Measurements from ENCODE around the gene CTSL. TPM values are rescaled to one million over a fixed set of nuclear protein-coding genes. Genes with fewer than 3 reads are reported as not detected.

CTSL gene
- total RNA-seq, 1 donor from 2014 or later = 107 TPM

- no peak for DNase-seq (ENCODE audit: low spot score)
Measured at GRCh38 chr9:87699835-87700234, 26.1 kb upstream of the CTSL start.

GRCh38 chr9:87701491-87701890 is 24.4 kb upstream of the CTSL start:
- DNase-seq (ENCODE audit: low spot score) = no peak

- DNase-seq (ENCODE audit: low spot score) = no peak
Measured at GRCh38 chr9:87701931-87702421, 23.9 kb upstream of the CTSL start.

GRCh38 chr9:87702921-87703320 is 23.0 kb upstream of the CTSL start:
- DNase-seq (ENCODE audit: low spot score) = no peak

- no peak for DNase-seq (ENCODE audit: low spot score)
Measured at GRCh38 chr9:87703636-87704276, 22.2 kb upstream of the CTSL start.

GRCh38 chr9:87704342-87704741 is 21.6 kb upstream of the CTSL start:
- DNase-seq (ENCODE audit: low spot score) = no peak

GRCh38 chr9:87706066-87706739 is 19.7 kb upstream of the CTSL start:
- DNase-seq (ENCODE audit: low spot score) = no peak

GRCh38 chr9:87707805-87708506 is 18.0 kb upstream of the CTSL start:
- no peak for DNase-seq (ENCODE audit: low spot score)

GRCh38 chr9:87708546-87708945 is 17.4 kb upstream of the CTSL start:
- no peak for DNase-seq (ENCODE audit: low spot score)

GRCh38 chr9:87708986-87709728 is 16.8 kb upstream of the CTSL start:
- DNase-seq (ENCODE audit: low spot score) = no peak

- DNase-seq (ENCODE audit: low spot score) = no peak
Measured at GRCh38 chr9:87710443-87710842, 15.5 kb upstream of the CTSL start.

GRCh38 chr9:87711857-87712800 is 13.8 kb upstream of the CTSL start:
- DNase-seq (ENCODE audit: low spot score) = no peak

- DNase-seq (ENCODE audit: low spot score) = no peak
Measured at GRCh38 chr9:87712801-87713277, 13.1 kb upstream of the CTSL start.

- DNase-seq (ENCODE audit: low spot score) = peak; percentile 84
Measured at GRCh38 chr9:87713278-87713987, 12.5 kb upstream of the CTSL start.

GRCh38 chr9:87713988-87714330 is 12.0 kb upstream of the CTSL start:
- no peak for DNase-seq (ENCODE audit: low spot score)

- peak; percentile 67 for DNase-seq (ENCODE audit: low spot score)
Measured at GRCh38 chr9:87714819-87715218, 11.1 kb upstream of the CTSL start.

GRCh38 chr9:87716141-87716540 is 9.8 kb upstream of the CTSL start:
- no peak for DNase-seq (ENCODE audit: low spot score)

- DNase-seq (ENCODE audit: low spot score) = no peak
Measured at GRCh38 chr9:87717456-87717855, 8.5 kb upstream of the CTSL start.

GRCh38 chr9:87718231-87718630 is 7.7 kb upstream of the CTSL start:
- DNase-seq (ENCODE audit: low spot score) = no peak

- no peak for DNase-seq (ENCODE audit: low spot score)
Measured at GRCh38 chr9:87718852-87719612, 6.9 kb upstream of the CTSL start.

Measured in mucosa of gallbladder (tissue), 1 donor.